Heart left ventricle (tissue), 16 donors: ENCODE data around the gene GSDME. TPM values are rescaled to one million over a fixed set of nuclear protein-coding genes. Genes with fewer than 3 reads are reported as not detected.
"Not testable (repeated sequence)": the region's sequence is repeated elsewhere in the genome, so short reads cannot be mapped to it uniquely, and the experiment has no call there.

Experiments
- ATAC-seq, 4 donors: fragments of 200-7000 bp; cut with Tn5 transposase; one replicate each; pipeline ENCODE4 v1.9.1; 2020 to 2022; ENCODE audit warnings: moderate library complexity in 4 of 4, mild to moderate bottlenecking in 3 of 4, moderate number of reproducible peaks in 1 of 4
- DNase-seq, 5 donors: peaks; one replicate each; pipeline ENCODE4 v3.0.0-alpha.2; 2020
- H3K27ac ChIP-seq, 12 donors: fragments of 200-600 bp; sonication (generic) in 4 of 12; one replicate each; pipeline versions ENCODE4 v1.5.0 to v1.8.0; 2016 to 2022; ENCODE audit warnings: mild to moderate bottlenecking in 2 of 12
- H3K27me3 ChIP-seq, 9 donors: fragments of 200-600 bp; sonication (generic) in 2 of 9; one replicate each; pipeline versions ENCODE4 v1.5.1 to v1.8.0; 2016 to 2022; ENCODE audit warnings: mild to moderate bottlenecking in 3 of 9
- H3K36me3 ChIP-seq, 9 donors: fragments of 200-600 bp; sonication (generic) in 2 of 9; one replicate each; pipeline versions ENCODE4 v1.5.0 to v1.8.0; 2018 to 2022; ENCODE audit warnings: mild to moderate bottlenecking in 2 of 9
- H3K4me1 ChIP-seq, 12 donors: fragments of 200-600 bp; sonication (generic) in 4 of 12; one replicate each; pipeline versions ENCODE4 v1.5.0 to v1.8.0; 2016 to 2022; ENCODE audit warnings: mild to moderate bottlenecking in 3 of 12
- H3K4me3 ChIP-seq, 12 donors: fragments of 200-600 bp; sonication (generic) in 4 of 12; one replicate each; pipeline versions ENCODE4 v1.5.0 to v1.8.0; 2017 to 2022; ENCODE audit warnings: mild to moderate bottlenecking in 9 of 12, moderate library complexity in 4 of 12
- H3K9me3 ChIP-seq, 12 donors: fragments of 200-600 bp; sonication (generic) in 4 of 12; one replicate each; pipeline versions ENCODE4 v1.5.0 to v1.8.0; 2016 to 2022; ENCODE audit warnings: mild to moderate bottlenecking in 1 of 12
- POLR2A ChIP-seq, 2 donors: fragments of 450-650 bp; IDR thresholded peaks; one replicate each; pipeline ENCODE4 v1.6.1; 2017; ENCODE audit warnings: antibody characterized with exemption in 2 of 2, mild to moderate bottlenecking in 2 of 2, moderate library complexity in 2 of 2
- WGBS, 4 donors: extraction: QIAGEN DNeasy Blood & Tissue Kit in 2 of 4; methylation state at CpG; one replicate each; pipeline versions ENCODE4 v1.1.5 to v1.1.7; 2013 to 2018; 5-methylcytosine and 5-hydroxymethylcytosine counted together
- intact Hi-C, 10 donors: fragments of 100-400 bp; cut with DNase I; formaldehyde crosslinking; loops; one replicate each; pipeline versions ENCODE4 v1.11.1 to v1.14.2; 2022
- polyA plus RNA-seq, 2 donors: library from polyadenylated mRNA; stranded (reverse); fragments of 200-250 nt; gene quantifications; one replicate each; pipeline ENCODE4 v1.2.3, GENCODE V29; 2013
- total RNA-seq, 9 donors: library from RNA; depleted of rRNA in 2 of 9; stranded (reverse); fragments of >200 nt in 2 of 9; fragmentation: NEBNext Ultra II Directional in 3 of 9; extraction: Animal tissue kit (Norgen Biotek cat#: 25700) in 3 of 9; gene quantifications; one replicate each; pipeline versions ENCODE4 v1.1.0 to v1.2.4, GENCODE V29; 2016 to 2023
- TF ChIP-seq, protein P1 (sequence below), 12 donors: fragments of 200-600 bp; sonication (generic) in 4 of 12; IDR thresholded peaks; one replicate each; pipeline versions ENCODE4 v1.5.0 to v1.8.0; 2018 to 2022; ENCODE audit warnings: antibody characterized with exemption in 12 of 12, mild to moderate bottlenecking in 5 of 12
- donor health status: ischemic (EF 13 %, LVEDD 7.1; RV severe dilation, severe dysfunction).
- donor health status: healthy with polysubstance abuse.
- donor health status: DM: no; HTN: yes; CAD: no.
- donor health status: DM: no; HTN: no; CAD: no.
- donor health status: ischemic (EF 25% LVEDD 6.9; RV normal size, moderate dysfunction).
- donor health status: ischemic (EF 25% LVEDD 5.7; RV mildly dilated, moderate dysfunction).
- donor health status: healthy.
- donor health status: DM: yes; HTN: yes; CAD: no.
- donor health status: ischemic (EF 35%, LVEDD 5.7; RV mildly dilated, moderate dysfunction).
- donor health status: nonischemic (EF 11% LVEDD 7.7; RV severe dilation, severe dysfunction).
- donor health status: DM: yes; HTN: yes; CAD: no.
- donor health status: PGD.
- donor health status: ischemic (EF 29% LVEDD 5.4; RV normal size, mild dysfunction).
- donor health status: nonischemic (EF 23%, LVEDD 6.1; RV moderate dilation, normal function).

Gene GSDME
- total and polyA plus RNA-seq, 11 donors: 2.6 to 17.4 (median 4.9) TPM

DNA sequence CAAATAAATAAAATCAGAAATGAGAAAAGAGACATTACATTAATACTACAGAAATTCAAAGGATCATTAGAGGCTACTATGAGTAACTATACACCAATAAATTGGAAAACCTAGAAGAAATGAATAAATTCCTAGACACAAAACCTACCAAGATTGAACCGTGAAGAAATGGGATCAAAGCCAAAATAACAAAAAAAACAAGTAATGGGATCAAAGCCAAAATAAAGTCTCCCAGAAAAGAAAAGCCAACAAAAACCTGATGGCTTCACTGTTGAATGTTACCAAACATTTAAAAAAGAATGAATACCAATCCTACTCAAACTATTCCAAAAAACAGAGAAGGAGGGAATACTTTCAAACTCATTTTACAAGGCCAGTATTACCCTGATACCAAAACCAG lies 20.0 kb downstream of the GSDME start:
- no peaks in the 10 kb centered on the region for H3K27me3 ChIP-seq
- H3K9me3 ChIP-seq: peaks cover 0 to 15% (median 4%) of the 10 kb centered on the region in 12 donors
- peaks cover 0 to 20% (median 0%) of the 10 kb centered on the region in 12 donors for H3K4me1 ChIP-seq
- ATAC-seq (no peak), DNase-seq (no peak)
- 33 to 52% (median 37%) methylated on average over 1 of the region's 1 CpG for WGBS, 4 donors
- no peak overlapping the region for H3K4me3 ChIP-seq
- no peak overlapping the region for H3K27ac ChIP-seq
- intact Hi-C loops: no loop called here
- H3K36me3 ChIP-seq: no peaks in the 10 kb centered on the region
- TF ChIP-seq POLR2A (IDR thresholded peaks at IDR 0.05): no peak
- TF ChIP-seq, protein P1, sequence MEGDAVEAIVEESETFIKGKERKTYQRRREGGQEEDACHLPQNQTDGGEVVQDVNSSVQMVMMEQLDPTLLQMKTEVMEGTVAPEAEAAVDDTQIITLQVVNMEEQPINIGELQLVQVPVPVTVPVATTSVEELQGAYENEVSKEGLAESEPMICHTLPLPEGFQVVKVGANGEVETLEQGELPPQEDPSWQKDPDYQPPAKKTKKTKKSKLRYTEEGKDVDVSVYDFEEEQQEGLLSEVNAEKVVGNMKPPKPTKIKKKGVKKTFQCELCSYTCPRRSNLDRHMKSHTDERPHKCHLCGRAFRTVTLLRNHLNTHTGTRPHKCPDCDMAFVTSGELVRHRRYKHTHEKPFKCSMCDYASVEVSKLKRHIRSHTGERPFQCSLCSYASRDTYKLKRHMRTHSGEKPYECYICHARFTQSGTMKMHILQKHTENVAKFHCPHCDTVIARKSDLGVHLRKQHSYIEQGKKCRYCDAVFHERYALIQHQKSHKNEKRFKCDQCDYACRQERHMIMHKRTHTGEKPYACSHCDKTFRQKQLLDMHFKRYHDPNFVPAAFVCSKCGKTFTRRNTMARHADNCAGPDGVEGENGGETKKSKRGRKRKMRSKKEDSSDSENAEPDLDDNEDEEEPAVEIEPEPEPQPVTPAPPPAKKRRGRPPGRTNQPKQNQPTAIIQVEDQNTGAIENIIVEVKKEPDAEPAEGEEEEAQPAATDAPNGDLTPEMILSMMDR (IDR thresholded peaks at IDR 0.05): no peak

DNA sequence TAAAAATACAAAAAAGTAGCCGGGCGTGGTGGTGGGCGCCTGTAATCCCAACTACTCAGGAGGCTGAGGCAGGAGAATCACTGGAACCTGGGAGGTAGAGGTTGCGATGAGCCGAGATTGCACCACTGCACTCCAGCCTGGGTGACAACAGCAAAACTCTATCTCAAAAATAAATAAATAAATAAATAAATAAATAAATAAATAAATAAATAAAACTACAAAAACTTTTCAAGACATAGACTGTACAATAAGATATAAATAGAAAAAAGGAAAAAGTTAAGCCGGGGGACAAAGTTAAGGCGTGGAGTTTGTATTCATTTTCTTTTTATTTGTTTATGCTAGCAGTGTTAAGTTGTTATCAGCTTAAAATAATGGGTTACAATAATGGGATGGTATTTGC lies 21.7 kb downstream of the GSDME start:
- H3K36me3 ChIP-seq, ATAC-seq, H3K27ac ChIP-seq, H3K27me3 ChIP-seq, H3K4me3 ChIP-seq, DNase-seq, intact Hi-C loops: not testable (repeated sequence)
- WGBS, 4 donors: 93 to 99% (median 95%) methylated on average over 7 of the region's 7 CpGs
- peaks cover 0 to 15% (median 4%) of the 10 kb centered on the region in 12 donors for H3K9me3 ChIP-seq
- peaks cover 0 to 20% (median 0%) of the 10 kb centered on the region in 12 donors for H3K4me1 ChIP-seq

DNA sequence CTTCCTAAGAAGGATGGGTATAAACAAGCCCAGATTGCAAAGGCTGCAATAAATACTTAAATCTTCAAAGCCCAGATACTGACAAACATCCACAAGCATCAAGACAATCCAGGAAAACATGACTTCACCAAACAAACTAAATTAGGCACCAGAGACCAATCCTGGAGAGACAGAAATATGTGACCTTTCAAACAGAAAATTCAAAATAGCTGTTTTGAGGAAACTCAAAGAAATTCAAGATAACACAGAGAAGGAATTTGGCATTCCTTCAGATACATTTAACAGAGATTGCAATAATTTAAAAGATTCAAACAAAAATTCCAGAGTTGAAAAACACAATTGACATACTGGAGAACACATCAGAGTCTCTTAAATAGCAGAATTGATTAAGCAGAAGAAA lies 23.0 kb downstream of the GSDME start:
- ATAC-seq (no peak), DNase-seq (no peak)
- peaks cover 0 to 14% (median 4%) of the 10 kb centered on the region in 12 donors for H3K9me3 ChIP-seq
- no peak overlapping the region for H3K27ac ChIP-seq
- no peaks in the 10 kb centered on the region for H3K27me3 ChIP-seq
- intact Hi-C loops: no loop called here
- no peak overlapping the region for H3K4me3 ChIP-seq
- no peaks in the 10 kb centered on the region for H3K36me3 ChIP-seq
- no peak for TF ChIP-seq POLR2A (IDR thresholded peaks at IDR 0.05)
- TF ChIP-seq, protein P1 (IDR thresholded peaks at IDR 0.05): no peak
- peaks cover 0 to 20% (median 2%) of the 10 kb centered on the region in 12 donors for H3K4me1 ChIP-seq

DNA sequence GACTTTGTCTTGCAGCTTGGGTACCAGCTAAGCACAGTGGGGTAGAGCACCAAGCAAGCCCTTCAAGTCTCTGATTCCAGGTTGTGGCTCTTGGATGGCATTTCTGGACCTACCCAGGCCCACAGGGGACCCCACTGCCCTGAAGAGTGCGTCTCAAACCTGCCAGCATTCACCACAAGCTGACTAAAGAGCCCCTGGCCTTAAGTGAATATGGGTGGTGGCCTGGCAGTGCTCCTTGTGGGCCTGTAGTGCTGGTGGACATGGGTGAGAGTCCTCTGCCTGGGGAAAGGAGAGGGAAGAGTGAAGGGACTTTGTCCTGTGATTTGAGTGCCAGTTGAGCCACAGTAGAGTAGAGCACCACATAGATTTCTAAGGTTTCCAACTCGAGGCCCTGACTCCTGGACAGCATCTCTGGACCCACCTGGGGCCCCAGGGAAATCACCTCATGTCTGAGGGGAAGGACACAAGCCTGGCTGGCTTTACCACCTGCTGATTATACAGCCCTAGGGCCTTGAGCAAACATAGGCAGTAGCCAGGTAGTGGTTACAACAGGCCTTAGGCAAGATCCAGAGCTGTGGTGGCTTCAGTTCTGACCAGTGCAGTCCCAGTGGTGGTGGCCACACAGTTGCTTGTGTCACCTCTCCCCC lies 23.7 kb downstream of the GSDME start:
- WGBS, 4 donors: 67 to 87% (median 71%) methylated on average over 1 to 2 of the region's 2 CpGs
- ATAC-seq (peak in 1 of 4 donors; percentile 15), DNase-seq (no peak)
- H3K36me3 ChIP-seq: no peaks in the 10 kb centered on the region
- H3K9me3 ChIP-seq: peaks cover 0 to 9% (median 2%) of the 10 kb centered on the region in 12 donors
- no peak overlapping the region for H3K4me3 ChIP-seq
- TF ChIP-seq POLR2A (IDR thresholded peaks at IDR 0.05): no peak
- intact Hi-C loops: no loop called here
- no peaks in the 10 kb centered on the region for H3K27me3 ChIP-seq
- H3K4me1 ChIP-seq: peaks cover 0 to 27% (median 7%) of the 10 kb centered on the region in 12 donors
- no peak overlapping the region for H3K27ac ChIP-seq

DNA sequence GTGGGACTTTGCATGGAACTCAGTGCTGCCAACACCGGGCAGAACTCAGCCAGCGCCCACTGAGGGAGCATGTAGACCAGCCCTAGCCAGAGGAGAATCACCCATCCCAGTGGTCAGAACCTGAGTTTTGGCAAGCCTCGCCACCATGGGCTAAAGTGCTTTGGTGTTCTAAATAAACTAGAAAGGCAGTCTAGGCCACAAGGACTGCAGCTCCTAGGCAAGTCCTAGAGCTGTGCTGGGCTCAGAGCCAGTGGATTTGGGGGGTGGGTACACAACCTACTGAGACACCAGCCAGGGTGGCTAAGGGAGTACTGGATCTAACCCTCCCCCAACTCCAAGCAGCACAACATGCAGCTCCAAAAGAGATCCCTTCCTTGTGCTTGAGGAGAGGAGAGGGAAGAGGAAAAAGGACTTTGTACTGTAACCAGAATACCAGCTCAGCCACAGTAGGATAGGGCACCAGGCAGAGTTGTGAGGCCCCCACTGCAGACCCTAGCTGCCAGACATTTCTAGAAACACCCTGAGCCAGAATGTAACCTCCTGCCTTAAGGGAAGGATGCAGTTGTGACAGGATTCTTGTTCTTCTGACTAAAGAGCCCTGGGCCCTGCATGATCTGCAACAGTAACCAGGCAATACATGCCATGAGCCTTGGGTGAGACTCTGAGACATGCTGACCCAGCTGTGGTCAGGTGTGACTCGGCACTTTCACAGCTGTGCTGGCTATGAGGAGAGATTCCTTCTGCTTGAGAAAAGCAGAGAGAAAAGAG lies 24.4 kb downstream of the GSDME start:
- intact Hi-C loops: no loop called here
- DNase-seq: no peak

More for the DNA sequence above, 24.4 kb downstream of the GSDME start:
- no peak overlapping the region for H3K27ac ChIP-seq
- peaks cover 0 to 28% (median 11%) of the 10 kb centered on the region in 12 donors for H3K4me1 ChIP-seq
- H3K4me3 ChIP-seq: no peak overlapping the region
- peaks cover 0 to 4% (median 0%) of the 10 kb centered on the region in 12 donors for H3K9me3 ChIP-seq
- no peaks in the 10 kb centered on the region for H3K27me3 ChIP-seq
- H3K36me3 ChIP-seq: no peaks in the 10 kb centered on the region
- TF ChIP-seq, protein P1 (IDR thresholded peaks at IDR 0.05): no peak
- no peak for TF ChIP-seq POLR2A (IDR thresholded peaks at IDR 0.05)
- peak in 2 of 4 donors; percentile 30 to 49 for ATAC-seq
- WGBS, 4 donors: 88 to 100% (median 91%) methylated on average over 4 of the region's 4 CpGs
